SK-N-SH treated with all-trans-retinoic acid at 6 μM for 48 hours (cell line): Measurements from ENCODE around the gene SYNE1.

Experiments
- ESRRG ChIP-seq: fragments of 250-450 bp; sonication (Bioruptor Pico); IDR thresholded peaks from 2 replicates; pipeline ENCODE4 v1.6.1; 2021; ENCODE audit warnings: mild to moderate bottlenecking
- OSR1 ChIP-seq: fragments of 250-450 bp; sonication (Bioruptor Pico); IDR thresholded peaks from 2 replicates; pipeline ENCODE4 v1.8.0; 2022; ENCODE audit warnings: moderate library complexity, mild to moderate bottlenecking, inconsistent platforms
- TOX ChIP-seq: fragments of 250-450 bp; sonication (Bioruptor Pico); IDR thresholded peaks from 2 replicates; pipeline ENCODE4 v1.8.0; 2021; ENCODE audit warnings: mild to moderate bottlenecking, moderate library complexity, borderline replicate concordance
- TSHZ2 ChIP-seq: fragments of 250-450 bp; sonication (Bioruptor Pico); IDR thresholded peaks from 2 replicates; pipeline ENCODE4 v1.5.0; 2020; ENCODE audit warnings: mild to moderate bottlenecking, moderate library complexity
- ZFP3 ChIP-seq: fragments of 250-450 bp; sonication (Bioruptor Pico); IDR thresholded peaks from 2 replicates; pipeline ENCODE4 v1.5.0; 2020; ENCODE audit warnings: mild to moderate bottlenecking, moderate library complexity
- TF ChIP-seq, protein P1 (sequence below): fragments of 250-450 bp; sonication (Bioruptor Pico); IDR thresholded peaks from 2 replicates; pipeline ENCODE4 v1.8.0; 2020; ENCODE audit warnings: mild to moderate bottlenecking, moderate library complexity, borderline replicate concordance

DNA sequence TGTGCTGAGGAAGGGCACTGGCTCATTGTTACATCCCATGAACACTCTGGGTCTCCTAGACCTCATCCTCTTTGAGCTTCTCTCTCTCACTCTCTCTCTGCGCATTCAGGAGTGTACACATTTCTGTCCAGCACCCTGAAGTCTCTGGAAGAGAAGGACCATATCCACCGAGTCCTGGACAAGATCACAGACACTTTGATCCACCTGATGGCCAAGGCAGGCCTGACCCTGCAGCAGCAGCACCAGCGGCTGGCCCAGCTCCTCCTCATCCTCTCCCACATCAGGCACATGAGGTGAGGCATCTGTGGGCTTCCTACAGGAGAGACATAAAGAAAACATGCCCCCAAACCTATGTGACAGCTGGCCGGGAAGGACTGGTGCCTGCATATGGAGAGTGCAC, 542.9 kb downstream of the SYNE1 start:
- no peak for TF ChIP-seq TOX (CRISPR knock-in tag)
- no peak for TF ChIP-seq ZFP3 (CRISPR knock-in tag)
- TF ChIP-seq TSHZ2 (CRISPR knock-in tag) = no peak
- TF ChIP-seq OSR1 (CRISPR knock-in tag) = no peak
- no peak for TF ChIP-seq ESRRG (CRISPR knock-in tag)
- TF ChIP-seq, protein P1, sequence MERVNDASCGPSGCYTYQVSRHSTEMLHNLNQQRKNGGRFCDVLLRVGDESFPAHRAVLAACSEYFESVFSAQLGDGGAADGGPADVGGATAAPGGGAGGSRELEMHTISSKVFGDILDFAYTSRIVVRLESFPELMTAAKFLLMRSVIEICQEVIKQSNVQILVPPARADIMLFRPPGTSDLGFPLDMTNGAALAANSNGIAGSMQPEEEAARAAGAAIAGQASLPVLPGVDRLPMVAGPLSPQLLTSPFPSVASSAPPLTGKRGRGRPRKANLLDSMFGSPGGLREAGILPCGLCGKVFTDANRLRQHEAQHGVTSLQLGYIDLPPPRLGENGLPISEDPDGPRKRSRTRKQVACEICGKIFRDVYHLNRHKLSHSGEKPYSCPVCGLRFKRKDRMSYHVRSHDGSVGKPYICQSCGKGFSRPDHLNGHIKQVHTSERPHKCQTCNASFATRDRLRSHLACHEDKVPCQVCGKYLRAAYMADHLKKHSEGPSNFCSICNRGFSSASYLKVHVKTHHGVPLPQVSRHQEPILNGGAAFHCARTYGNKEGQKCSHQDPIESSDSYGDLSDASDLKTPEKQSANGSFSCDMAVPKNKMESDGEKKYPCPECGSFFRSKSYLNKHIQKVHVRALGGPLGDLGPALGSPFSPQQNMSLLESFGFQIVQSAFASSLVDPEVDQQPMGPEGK (CRISPR knock-in tag) = no peak
